Activated CD8-positive, alpha-beta memory T cell treated with anti-CD3 and anti-CD28 coated beads, Interleukin-2, amount 50 U/mL, for 1 hour (primary cell): ENCODE measurements around the gene PPP2R3C.
"Not testable (repeated sequence)": the region's sequence is repeated elsewhere in the genome, so short reads cannot be mapped to it uniquely, and the experiment has no call there.

ENCODE experiments used
- DNase-seq: peaks from one replicate; pipeline ENCODE4 v3.0.0-alpha.2; 2020; ENCODE audit errors: extremely low read depth

PPP2R3C gene

DNA sequence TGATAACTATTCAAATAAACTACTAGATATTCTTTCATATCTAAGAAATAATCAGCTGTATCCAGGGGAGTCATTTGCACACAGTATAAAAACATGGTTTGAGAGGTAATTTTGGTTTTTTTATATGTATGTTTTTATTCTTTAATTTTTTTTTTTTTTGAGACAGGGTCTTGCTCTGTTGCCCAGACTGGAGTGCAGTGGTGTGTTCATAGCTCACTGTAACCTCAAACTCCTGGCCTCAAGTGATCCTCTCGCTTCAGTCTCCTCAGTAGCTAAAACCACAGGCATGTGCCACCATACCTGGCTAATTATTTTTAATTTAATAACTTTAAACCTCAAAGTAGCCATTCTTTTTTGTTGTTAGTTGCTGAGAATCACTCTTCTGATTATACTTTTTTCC is 2.3 kb upstream of the PPP2R3C start:
- no peak for DNase-seq

- DNase-seq, result no peak
These were observed 1.6 kb upstream of the PPP2R3C start for GRCh38 chr14:35123388-35123703.

GRCh38 chr14:35122696-35123387 is 1.1 kb upstream of the PPP2R3C start:
- DNase-seq, result no peak

- DNase-seq, result no peak
These were observed 534 bp downstream of the PPP2R3C start for GRCh38 chr14:35121026-35121886.

- no peak for DNase-seq
These were observed 4.7 kb downstream of the PPP2R3C start for GRCh38 chr14:35117112-35117511.

DNA sequence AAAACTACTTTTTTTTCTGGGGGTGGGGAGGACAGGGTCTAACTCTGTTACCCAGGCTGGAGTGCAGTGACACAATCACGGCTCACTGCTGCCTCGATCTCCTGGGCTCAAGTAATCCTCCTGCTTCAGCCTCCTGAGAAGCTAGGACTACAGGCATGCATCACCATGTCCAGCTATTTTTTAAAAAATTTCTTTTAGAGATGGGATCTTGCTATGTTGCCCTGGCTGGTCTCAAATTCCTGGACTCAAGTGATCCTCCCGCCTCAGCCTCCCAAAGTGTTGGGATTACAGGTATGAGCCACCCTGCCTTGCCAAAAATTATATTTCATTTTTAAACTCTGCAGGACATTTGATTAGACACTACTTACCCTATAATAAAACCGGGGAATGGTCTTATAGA is 5.5 kb downstream of the PPP2R3C start:
- no peak for DNase-seq

DNA sequence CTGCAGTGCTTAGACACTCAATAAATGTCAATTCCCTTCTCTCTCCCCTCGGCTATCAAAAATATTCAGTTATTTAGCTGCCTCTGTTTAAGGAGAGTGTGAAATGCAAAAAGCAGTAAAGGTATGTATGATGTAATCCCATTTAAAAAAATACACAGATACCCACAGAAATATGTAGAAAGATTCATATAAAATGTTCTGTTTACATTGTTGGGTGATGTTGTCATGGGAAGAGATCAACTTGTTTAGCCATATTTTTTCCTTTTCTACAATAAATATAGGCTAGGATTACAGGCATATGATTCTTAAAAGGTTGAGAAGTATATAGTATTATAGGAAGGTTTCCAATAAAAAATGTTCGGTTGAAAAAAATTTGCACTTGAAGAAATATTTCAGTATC is 7.8 kb downstream of the PPP2R3C start:
- no peak for DNase-seq

- DNase-seq, result no peak
These were observed 8.4 kb downstream of the PPP2R3C start for GRCh38 chr14:35113308-35113950.

DNA sequence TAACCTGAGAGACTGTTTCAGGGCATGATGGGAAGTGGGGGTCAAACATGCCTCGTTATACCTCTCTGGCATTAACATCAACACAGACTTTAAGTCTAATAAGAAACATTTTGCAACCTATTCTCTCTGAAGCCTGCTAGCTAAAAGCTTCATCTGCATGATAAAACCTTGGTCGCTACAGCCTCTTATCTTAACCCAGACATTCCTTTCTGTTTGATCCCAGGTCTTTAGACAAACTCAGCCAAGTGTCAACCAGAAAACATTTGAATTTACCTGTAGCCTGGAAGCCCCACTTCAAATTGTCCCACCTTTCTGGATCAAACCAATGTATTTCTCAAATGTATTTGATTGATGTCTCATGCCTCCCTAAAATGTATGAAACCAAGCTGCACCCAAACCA is 9.1 kb downstream of the PPP2R3C start:
- DNase-seq, result no peak

- no peak for DNase-seq
These were observed 13.9 kb downstream of the PPP2R3C start for GRCh38 chr14:35107866-35108265.

GRCh38 chr14:35094645-35095044 is 27.1 kb downstream of the PPP2R3C start:
- DNase-seq, result not testable (repeated sequence)

DNA sequence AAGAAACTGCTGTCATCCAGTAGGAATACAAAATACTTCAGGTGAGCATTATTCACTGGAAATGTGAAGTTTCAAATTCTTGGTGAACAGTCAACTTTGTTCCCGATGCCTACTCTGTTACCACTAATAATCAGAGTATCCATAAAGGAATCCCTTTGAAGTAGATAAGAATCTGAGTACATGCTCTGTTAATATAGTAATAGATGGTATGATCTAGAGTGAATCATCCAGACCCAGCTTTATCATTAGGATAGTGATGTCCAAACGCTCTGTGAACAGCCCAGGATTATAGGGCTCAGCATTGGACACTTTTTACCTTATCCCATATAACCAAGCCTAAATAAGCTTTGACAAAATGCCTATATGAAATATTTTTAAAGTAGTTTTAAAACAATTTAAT is 33.3 kb downstream of the PPP2R3C start:
- no peak for DNase-seq

- DNase-seq, result no peak
These were observed 36.3 kb downstream of the PPP2R3C start for GRCh38 chr14:35085441-35085840.

DNA sequence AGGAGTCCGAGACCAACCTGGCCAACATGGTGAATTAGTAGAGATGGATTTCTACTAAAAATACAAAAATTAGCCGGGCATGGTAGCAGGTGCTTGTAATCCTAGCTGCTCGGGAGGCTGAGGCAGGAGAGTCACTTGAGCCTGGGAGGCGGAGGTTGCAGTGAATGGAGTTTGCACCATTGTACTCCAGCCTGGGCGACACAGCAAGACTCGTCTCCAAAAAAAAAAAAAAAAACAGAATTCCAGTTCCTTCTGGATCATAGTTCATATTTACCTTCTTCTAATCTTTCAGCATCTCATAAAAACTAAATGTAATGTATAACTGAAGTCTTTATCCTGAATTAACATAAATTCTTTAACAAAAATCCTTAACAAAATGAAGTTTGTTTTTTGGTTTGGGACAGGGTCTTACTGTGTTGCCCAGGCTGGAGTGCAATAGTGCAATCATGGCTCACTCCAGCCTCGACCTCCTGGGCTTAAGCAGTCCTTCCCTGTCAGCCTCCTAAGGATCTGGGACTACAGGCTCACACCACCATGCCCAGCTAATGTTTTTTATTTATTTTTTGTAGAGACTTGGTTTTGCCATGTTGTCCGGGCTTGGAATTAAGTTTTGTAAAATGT is 38.1 kb downstream of the PPP2R3C start:
- DNase-seq, result no peak

GRCh38 chr14:35079742-35080141 is 42.0 kb downstream of the PPP2R3C start:
- no peak for DNase-seq

- DNase-seq, result no peak
These were observed 43.7 kb downstream of the PPP2R3C start for GRCh38 chr14:35078082-35078481.

GRCh38 chr14:35073486-35073885 is 48.3 kb downstream of the PPP2R3C start:
- no peak for DNase-seq

- no peak for DNase-seq
These were observed 49.6 kb downstream of the PPP2R3C start for GRCh38 chr14:35072226-35072625.

DNA sequence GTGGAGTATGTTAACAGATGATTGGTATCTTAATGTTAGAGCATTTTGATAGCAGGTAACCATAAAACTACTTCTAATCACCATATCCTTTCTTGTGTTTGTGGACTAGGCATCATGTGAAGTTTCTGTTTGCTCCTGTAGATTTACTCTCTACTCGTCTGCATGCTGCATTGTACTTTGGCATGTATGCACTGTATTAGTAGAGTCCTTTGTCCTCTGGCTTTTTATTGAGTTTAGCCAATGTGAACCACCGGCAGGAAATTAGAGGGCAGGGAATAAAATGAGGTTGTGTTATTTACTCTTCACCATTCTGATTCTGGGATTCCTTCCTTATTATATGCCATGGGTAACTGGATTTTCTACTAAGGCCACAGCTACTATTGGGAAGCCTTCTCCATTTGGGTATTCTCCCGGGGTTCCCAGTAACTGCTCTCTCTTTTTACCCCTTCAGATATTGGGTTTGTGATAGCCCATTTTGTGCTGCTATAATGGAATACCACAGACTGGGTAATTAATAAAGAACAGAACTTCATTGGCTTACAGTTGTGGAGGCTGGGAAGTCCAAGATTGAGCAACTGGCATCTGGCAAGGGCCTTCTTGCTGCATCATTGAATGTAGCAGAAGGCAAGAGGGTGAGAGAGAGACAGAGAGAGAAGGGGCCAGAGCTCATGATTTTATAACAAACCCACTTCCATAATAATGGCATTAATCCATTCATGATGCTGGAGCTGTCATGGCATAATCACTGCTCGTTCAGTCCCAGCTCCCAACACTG is 53.4 kb downstream of the PPP2R3C start:
- no peak for DNase-seq

- DNase-seq, result not testable (repeated sequence)
These were observed 56.1 kb downstream of the PPP2R3C start for GRCh38 chr14:35065731-35066130.

GRCh38 chr14:35061113-35061791 is 60.5 kb downstream of the PPP2R3C start:
- not testable (repeated sequence) for DNase-seq
